GM18951 (cell line): Measurements from ENCODE around the gene SRRM1.
"Not testable (repeated sequence)": the region's sequence is repeated elsewhere in the genome, so short reads cannot be mapped to it uniquely, and the experiment has no call there.

Experiments used
- POLR2A ChIP-seq: IDR thresholded peaks from 4 replicates; pipeline ENCODE4 v1.6.1; 2011; ENCODE audit warnings: mild to moderate bottlenecking; ENCODE audit not compliant: insufficient read length, insufficient read depth; ENCODE audit errors: extremely low read depth
- in situ Hi-C: fragments of 300-500 bp; cut with MboI; formaldehyde crosslinking; loops from one replicate; pipeline ENCODE4 v1.12.0; 2022; ENCODE audit warnings: low sequenced_read_pairs, mixed read lengths, inconsistent platforms; ENCODE audit not compliant: unreplicated experiment

Gene SRRM1

DNA sequence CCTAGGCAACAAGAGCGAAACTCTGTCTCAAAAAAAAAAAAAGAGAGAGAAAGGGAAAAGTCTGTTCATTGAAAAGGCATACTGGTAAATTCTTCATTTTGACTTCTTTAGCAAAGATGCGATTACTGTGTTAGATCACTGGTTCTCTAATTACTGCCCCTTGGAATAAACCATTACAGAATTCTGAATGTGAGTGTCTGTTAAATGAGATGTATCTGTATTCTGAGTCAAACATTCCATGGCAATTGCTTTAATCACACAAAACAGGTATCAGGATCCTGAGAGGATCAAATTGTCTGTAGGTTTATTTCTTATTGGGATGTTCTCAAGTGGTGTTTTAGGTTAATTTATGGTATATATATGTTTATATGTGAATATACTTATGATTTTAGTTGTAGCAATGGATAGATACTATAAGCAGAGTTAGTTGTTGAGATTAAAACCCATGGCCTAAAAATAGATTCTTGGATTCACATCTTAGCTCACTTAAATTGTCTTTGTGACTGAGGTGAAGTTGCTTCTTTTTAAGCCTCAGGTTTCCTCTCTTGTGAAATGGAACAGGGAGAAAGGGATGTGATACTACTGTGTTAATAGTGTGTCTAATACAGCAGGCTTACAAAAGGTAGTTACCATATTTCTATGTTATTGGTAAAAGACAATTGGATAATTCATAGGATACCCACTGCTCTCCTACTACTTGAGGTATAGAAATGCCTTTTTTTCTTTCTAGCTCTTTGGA, 16.2 kb downstream of the SRRM1 start:
- in situ Hi-C loops = no loop called here
- no peak for TF ChIP-seq POLR2A

DNA sequence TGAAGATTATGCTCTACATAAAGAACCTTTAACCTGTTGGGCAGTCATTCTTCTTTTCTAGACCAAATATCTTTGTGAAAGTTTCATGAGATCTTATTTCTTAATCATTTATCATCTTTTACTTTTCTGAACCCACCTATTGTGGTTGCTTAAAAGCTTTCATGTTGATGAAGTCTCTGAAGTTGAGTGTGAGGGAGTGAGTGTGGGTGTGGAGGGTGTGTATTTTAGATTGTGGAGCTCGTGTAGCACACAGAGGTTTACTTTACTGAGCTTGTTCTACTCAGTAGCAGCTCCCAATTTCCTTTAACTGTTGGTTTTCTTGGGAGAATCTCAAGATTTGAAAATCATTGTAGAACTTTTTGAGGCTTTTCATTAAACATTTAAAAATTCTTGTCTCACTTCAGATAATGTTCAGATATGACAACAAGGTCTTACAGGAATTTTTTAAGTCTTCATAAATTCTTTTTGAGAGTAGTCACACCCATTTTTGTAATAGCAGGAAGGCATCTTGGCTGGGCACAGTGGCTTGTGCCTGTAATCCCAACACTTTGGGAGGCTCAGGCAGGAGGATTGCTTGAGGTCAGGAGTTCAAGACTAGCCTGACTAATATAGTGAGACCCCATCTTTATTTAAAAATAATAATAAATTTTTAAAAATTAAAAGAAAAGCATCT, 17.0 kb downstream of the SRRM1 start:
- in situ Hi-C loops = no loop called here
- no peak for TF ChIP-seq POLR2A

- in situ Hi-C loops = no loop called here
- TF ChIP-seq POLR2A = no peak
These were observed 21.5 kb downstream of the SRRM1 start for GRCh38 chr1:24664507-24665033.

GRCh38 chr1:24666794-24667193, 23.7 kb downstream of the SRRM1 start:
- in situ Hi-C loops = no loop called here
- no peak for TF ChIP-seq POLR2A

DNA sequence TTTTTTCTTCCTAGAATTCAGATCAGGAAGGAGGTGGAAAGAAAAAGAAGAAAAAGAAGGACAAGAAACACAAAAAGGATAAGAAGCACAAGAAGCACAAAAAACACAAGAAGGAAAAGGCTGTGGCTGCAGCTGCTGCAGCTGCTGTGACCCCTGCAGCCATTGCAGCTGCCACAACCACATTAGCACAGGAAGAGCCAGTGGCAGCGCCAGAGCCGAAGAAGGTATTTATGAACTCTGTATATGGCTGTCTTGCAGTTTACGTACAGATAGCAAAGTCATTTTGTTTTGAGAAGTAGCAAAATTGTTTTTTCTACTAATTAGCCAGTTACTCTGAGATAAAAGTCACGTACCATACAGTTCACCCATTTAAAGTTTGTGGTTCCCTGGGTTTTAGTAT, 28.3 kb downstream of the SRRM1 start:
- in situ Hi-C loops = not testable (repeated sequence)

- in situ Hi-C loops = not testable (repeated sequence)
These were observed 29.6 kb downstream of the SRRM1 start for GRCh38 chr1:24672686-24673085.

DNA sequence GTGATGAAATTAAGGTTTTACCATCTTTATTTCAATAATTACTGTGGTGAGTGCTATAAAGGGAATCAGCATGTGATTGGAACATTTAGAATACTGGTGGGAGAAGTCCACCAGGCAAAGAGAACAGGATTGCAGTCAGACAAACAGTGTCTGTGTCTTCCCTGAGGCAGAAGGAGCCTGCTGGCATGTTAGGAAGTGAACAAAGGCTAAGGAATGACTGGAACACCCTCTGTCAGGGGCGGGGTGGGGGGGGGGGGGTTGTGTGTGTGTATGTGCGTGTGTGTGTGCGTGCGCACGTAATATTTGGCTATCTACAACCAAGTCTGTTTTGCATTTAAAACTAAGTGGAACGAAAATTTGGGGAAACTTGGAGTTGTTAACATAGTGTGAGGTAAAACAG, 30.2 kb downstream of the SRRM1 start:
- in situ Hi-C loops = no loop called here
- no peak for TF ChIP-seq POLR2A

- in situ Hi-C loops = not testable (repeated sequence)
These were observed 35.3 kb downstream of the SRRM1 start for GRCh38 chr1:24678421-24678820.

DNA sequence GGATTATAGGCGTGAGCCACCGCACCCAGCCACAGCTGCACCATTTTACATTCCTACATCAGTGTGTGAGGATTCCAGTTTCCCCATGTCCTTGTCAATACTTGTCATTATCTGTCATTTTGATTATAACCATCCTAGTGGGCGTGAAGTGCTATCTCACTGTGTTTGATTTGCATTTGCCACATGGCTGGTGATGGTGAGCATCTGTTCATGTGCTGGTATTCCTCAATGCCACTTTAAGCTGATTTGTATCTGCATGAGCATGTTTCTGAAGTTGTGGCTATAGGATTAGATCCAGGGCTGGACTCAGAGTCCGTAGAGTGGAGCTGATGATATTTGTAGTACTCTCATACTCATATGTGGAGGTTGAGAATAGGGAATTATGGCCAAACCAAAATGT, 36.6 kb downstream of the SRRM1 start:
- TF ChIP-seq POLR2A = no peak
- in situ Hi-C loops = no loop called here

DNA sequence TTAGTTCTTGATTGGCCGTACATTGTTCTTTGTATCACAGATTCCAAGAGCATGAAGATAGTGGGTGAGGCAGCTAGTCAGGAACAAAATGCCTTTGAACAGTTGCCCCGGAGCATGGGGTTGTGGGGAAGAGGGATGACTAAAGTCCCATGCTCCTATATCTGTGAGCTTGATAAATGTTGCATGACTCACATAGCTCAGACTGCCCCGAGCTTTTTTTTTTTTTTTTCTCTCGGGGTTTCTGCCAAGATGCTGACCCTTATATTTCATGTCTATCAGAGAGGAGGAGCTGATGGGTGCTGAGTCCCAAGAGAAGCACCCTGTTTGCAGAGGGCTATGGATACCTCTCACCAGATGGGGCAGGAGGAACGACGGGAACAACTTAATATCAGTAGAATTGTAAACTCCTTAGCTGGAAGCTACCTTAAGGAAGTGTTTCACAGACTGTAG, 40.6 kb downstream of the SRRM1 start:
- no peak for TF ChIP-seq POLR2A
- in situ Hi-C loops = no loop called here

DNA sequence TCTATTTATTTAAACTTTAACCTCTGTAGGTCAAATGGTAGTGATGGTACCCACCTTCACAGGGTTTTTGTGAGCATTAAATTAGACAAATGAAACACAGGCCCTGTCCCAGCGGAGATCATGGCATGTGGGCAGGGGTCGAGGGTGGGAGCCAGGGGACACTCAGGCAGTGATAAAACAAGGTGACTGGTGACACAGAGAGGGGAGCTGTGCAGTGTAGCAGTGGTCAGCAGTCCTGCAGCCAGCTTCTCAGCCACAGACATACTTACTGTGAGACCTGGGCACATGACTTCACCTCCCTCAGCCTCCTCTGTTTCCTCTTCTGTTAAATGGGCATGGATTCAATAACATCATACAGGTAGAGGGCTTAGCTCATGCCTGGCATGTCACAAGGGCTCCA, 44.9 kb downstream of the SRRM1 start:
- in situ Hi-C loops = no loop called here
- no peak for TF ChIP-seq POLR2A

- no peak for TF ChIP-seq POLR2A
- in situ Hi-C loops = no loop called here
These were observed 45.6 kb downstream of the SRRM1 start for GRCh38 chr1:24688621-24689195.

DNA sequence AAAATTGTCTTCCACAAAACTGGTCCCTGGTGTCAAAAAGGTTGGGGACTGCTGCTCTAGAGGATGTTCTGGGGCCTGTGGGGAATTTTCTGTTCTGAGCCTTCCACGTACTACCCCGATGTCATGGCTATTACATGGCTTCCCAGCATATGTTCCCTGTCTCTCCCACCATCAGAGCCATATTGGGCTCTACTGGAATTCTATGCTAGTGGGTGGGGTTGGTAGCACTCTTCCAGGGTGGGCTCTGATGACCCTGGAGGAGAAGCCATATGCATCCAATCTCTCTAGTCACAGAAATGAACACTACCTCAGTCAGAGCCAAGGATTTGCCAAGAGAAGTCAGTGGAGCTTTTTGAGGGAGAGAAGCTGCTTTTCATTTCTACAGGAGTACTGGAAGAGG, 47.9 kb downstream of the SRRM1 start:
- in situ Hi-C loops = loop anchor here (5.0 kb wide), 1 partner anchor 146 kb away; no protein-coding TSS in a partner anchor
- no peak for TF ChIP-seq POLR2A

- in situ Hi-C loops = loop anchor here (5.0 kb wide), 1 partner anchor 145 kb away; no protein-coding TSS in a partner anchor
- no peak for TF ChIP-seq POLR2A
These were observed 49.4 kb downstream of the SRRM1 start for GRCh38 chr1:24692351-24692980.
